ENCODE results near the gene PPP1R12B. TPM values are rescaled to one million over a fixed set of nuclear protein-coding genes. Genes with fewer than 3 reads are reported as not detected.
"Not testable (repeated sequence)": the region's sequence is repeated elsewhere in the genome, so short reads cannot be mapped to it uniquely, and the experiment has no call there.

PPP1R12B gene
- total RNA-seq, 1 donor from 2014 or later: 18.5 TPM

DNA sequence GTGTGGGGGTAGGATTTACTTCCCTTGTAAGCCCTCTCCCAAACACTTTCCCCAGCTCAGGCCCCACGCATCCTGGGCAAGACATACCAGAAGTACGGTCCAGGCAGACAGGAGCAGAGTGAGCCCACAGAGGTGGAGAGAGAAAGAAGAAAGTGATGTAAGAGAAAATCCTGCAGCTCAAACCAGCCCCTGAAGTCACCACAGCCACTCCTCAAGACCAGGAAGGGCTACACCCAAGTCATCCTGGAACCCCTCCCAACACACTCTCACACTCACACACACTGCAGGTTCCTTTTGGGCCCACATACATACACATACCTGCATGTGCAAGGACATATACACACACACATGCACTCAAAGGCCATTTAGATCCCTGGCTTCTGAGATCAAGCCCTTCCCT is 254.9 kb downstream of the PPP1R12B start:
- H3K36me3 Mint-ChIP-seq (ENCODE audit: low read depth): no peaks in the 10 kb centered on the region
- no peaks in the 10 kb centered on the region for H3K4me1 Mint-ChIP-seq
- no peaks in the 10 kb centered on the region for H3K27me3 Mint-ChIP-seq (ENCODE audit: low read depth)
- H3K27ac Mint-ChIP-seq (ENCODE audit: unreplicated experiment): peak overlapping the region; percentile 5
- H3K9me3 Mint-ChIP-seq: no peaks in the 10 kb centered on the region
- no peak overlapping the region for H3K4me3 Mint-ChIP-seq
- no peak for DNase-seq (ENCODE audit: low read depth, low spot score)
- TF ChIP-seq, protein P1, sequence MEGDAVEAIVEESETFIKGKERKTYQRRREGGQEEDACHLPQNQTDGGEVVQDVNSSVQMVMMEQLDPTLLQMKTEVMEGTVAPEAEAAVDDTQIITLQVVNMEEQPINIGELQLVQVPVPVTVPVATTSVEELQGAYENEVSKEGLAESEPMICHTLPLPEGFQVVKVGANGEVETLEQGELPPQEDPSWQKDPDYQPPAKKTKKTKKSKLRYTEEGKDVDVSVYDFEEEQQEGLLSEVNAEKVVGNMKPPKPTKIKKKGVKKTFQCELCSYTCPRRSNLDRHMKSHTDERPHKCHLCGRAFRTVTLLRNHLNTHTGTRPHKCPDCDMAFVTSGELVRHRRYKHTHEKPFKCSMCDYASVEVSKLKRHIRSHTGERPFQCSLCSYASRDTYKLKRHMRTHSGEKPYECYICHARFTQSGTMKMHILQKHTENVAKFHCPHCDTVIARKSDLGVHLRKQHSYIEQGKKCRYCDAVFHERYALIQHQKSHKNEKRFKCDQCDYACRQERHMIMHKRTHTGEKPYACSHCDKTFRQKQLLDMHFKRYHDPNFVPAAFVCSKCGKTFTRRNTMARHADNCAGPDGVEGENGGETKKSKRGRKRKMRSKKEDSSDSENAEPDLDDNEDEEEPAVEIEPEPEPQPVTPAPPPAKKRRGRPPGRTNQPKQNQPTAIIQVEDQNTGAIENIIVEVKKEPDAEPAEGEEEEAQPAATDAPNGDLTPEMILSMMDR (conservative IDR thresholded peaks at IDR 0.05): no peak

DNA sequence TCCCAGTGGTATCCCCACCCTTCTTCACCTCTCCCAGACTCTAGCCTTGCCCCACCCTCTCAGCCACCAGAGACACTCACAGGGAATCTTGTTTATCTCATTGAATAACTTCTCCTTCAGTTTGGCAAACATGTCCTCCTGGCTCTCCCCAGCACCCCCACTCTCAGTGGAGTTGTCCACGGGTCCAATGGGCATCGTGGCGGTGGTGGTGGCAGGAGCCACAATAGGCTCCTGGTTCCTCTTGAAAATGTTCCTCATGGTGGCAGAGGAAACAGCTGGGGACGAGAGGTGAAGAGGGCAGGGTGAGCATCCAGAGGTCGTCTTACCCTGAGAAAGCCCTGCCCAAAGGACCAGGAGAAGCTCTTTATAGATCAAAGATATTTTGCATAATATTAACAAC is 257.0 kb downstream of the PPP1R12B start:
- no peaks in the 10 kb centered on the region for H3K27me3 Mint-ChIP-seq (ENCODE audit: low read depth)
- TF ChIP-seq, protein P1 (conservative IDR thresholded peaks at IDR 0.05): no peak
- no peak overlapping the region for H3K27ac Mint-ChIP-seq (ENCODE audit: unreplicated experiment)
- no peak for DNase-seq (ENCODE audit: low read depth, low spot score)
- H3K9me3 Mint-ChIP-seq: no peaks in the 10 kb centered on the region
- no peak overlapping the region for H3K4me3 Mint-ChIP-seq
- no peaks in the 10 kb centered on the region for H3K4me1 Mint-ChIP-seq
- H3K36me3 Mint-ChIP-seq (ENCODE audit: low read depth): no peaks in the 10 kb centered on the region

DNA sequence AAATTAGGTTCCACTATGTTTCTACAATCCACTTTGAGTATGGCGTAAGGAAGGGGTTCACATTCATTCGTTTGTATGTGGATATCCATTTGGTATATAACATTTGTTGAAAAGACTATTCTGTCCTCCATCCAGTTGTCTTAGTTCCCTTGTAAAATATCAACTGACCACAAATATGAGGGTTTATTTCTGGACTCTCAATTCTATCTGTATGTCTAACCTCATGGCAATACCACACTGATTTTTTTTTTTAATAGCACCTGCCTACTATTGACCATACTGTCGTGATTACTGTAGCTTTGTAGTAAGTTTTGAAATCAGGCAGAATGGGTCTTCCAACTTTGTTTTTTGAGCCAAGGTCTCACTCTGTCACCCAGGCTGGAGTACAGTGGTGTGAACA is 263.5 kb downstream of the PPP1R12B start:
- H3K4me1 Mint-ChIP-seq: peaks cover 24% of the 10 kb centered on the region
- H3K36me3 Mint-ChIP-seq (ENCODE audit: low read depth); H3K27me3 Mint-ChIP-seq (ENCODE audit: low read depth); DNase-seq (ENCODE audit: low read depth, low spot score); H3K27ac Mint-ChIP-seq (ENCODE audit: unreplicated experiment); H3K4me3 Mint-ChIP-seq; H3K9me3 Mint-ChIP-seq: not testable (repeated sequence)

DNA sequence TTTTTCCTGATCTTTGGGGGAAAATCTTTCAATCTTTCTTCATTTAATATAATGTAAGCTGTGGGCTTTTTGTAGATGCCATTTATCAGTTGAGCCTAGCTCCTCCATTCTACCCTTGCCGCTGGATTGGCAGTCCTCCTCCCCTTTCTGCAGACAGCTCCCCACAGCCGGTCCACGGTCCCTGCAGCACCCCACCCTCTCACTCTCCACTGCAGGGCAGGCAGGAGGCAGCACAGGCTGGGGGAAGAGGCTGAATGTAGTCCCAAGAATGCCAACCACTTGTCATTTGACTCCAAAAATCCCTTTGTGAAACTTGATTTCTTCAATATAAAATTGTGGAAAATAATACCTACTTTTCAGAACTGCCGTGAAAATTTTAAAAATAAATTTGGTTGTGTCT is 265.1 kb downstream of the PPP1R12B start:
- H3K4me3 Mint-ChIP-seq: no peak overlapping the region
- peaks cover 2% of the 10 kb centered on the region for H3K9me3 Mint-ChIP-seq
- H3K36me3 Mint-ChIP-seq (ENCODE audit: low read depth): no peaks in the 10 kb centered on the region
- no peaks in the 10 kb centered on the region for H3K27me3 Mint-ChIP-seq (ENCODE audit: low read depth)
- H3K4me1 Mint-ChIP-seq: peaks cover 27% of the 10 kb centered on the region
- no peak for DNase-seq (ENCODE audit: low read depth, low spot score)
- H3K27ac Mint-ChIP-seq (ENCODE audit: unreplicated experiment): no peak overlapping the region
- TF ChIP-seq, protein P1 (conservative IDR thresholded peaks at IDR 0.05): no peak

DNA sequence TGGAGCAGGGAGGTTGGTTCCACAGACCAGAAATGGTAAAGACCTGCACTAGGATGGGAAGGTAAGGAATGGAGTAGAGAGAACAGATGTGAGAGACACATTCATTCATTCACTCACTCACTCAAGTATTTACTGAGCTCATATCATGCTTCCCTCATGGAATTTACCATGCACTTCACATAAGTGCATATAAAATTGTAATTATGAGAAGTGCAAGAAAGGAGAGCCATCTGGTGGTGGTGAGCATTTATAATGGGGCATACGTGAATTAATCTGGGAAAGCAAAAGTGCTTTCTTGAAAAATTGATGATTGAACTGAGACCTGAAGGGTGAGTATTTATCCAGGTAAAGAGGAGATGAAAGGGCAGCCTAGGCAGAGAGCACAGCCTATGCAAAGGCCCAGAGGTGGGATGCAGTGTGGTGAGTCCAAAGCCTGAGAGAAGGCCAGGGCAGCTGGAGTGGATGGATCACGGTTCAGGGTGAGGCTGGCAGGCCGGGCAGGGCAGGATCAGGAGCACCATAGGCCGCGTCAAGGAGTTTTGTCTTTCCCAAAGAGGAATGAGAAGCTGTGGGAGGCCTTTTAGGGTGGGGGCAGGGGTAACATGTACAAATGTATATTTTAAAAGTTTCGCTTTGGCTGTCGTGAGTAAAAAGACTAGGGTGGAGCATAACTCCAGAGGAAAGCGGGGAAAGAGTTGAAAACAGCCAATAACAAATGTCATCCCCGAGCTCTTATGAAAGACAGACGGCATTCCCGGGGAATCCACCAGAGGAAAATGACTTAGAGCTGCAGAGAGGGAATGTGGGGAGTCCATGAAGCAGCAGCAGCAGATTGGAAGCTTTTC is 266.1 kb downstream of the PPP1R12B start:
- DNase-seq (ENCODE audit: low read depth, low spot score); H3K4me3 Mint-ChIP-seq; H3K27me3 Mint-ChIP-seq (ENCODE audit: low read depth); H3K9me3 Mint-ChIP-seq; H3K27ac Mint-ChIP-seq (ENCODE audit: unreplicated experiment); H3K36me3 Mint-ChIP-seq (ENCODE audit: low read depth): not testable (repeated sequence)
- peaks cover 34% of the 10 kb centered on the region for H3K4me1 Mint-ChIP-seq

DNA sequence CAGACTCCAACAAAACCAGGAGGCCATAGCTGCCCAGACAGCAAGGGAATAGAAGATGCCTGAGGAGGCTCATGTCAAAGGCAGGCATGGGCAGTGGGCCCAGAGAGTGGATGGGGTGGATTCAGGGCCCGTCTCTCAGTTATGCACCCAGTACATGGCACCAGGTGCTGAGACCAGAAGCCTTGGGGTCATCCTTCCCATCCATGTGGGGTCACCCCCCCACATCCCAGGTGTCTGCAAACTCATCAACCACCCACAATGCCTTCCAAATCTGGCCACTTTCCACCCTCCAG is 266.7 kb downstream of the PPP1R12B start:
- H3K27ac Mint-ChIP-seq (ENCODE audit: unreplicated experiment); H3K4me3 Mint-ChIP-seq; DNase-seq (ENCODE audit: low read depth, low spot score); H3K9me3 Mint-ChIP-seq; H3K27me3 Mint-ChIP-seq (ENCODE audit: low read depth); H3K36me3 Mint-ChIP-seq (ENCODE audit: low read depth): not testable (repeated sequence)
- H3K4me1 Mint-ChIP-seq: peaks cover 36% of the 10 kb centered on the region

DNA sequence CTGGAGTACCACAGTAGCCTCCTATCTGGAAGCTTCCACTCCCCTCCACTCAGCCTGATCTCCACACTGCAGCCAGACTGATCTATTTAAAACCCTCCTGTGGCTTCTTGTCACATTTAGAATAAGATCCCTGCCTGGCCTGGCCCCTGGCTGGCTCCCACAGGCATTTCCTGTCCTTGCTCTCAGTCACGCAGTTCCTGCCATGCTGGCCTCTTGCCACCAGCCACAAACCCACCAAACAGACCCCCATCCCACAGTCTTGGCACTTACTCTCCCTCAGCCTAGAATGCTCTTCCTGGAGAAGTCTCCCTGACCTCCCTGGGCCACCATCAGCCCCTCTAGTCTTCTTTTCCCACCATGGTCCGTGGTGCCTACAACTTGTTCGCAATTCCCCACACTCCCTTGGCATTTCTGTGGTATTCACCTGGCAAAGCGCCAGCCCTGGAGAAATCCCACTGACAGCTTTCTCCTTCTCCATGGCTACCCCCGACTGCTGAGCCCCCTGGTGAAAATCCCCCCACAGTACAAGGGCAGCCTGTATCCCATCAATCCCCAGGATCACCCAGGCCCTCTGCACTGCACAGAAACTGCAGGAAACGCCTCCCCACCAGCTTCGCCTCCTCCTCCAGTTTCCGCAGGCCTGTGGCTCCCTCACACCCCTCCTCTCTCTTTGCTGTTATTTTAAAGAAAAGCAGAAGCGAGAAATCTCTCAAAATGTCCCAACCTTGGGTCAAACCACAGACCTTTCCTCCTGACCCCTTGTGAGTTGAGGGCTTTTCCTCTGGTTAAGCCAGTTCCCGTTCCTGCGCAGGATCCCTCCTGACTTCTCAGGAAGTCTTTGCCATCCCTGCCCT is 267.2 kb downstream of the PPP1R12B start:
- H3K27me3 Mint-ChIP-seq (ENCODE audit: low read depth): no peaks in the 10 kb centered on the region
- peak overlapping the region; percentile 0 for H3K27ac Mint-ChIP-seq (ENCODE audit: unreplicated experiment)
- no peaks in the 10 kb centered on the region for H3K36me3 Mint-ChIP-seq (ENCODE audit: low read depth)
- H3K4me3 Mint-ChIP-seq: no peak overlapping the region
- TF ChIP-seq, protein P1 (conservative IDR thresholded peaks at IDR 0.05): no peak
- H3K4me1 Mint-ChIP-seq: peaks cover 36% of the 10 kb centered on the region
- H3K9me3 Mint-ChIP-seq: peaks cover 2% of the 10 kb centered on the region
- no peak for DNase-seq (ENCODE audit: low read depth, low spot score)
